ENCODE results near the gene CDPF1. TPM values are rescaled to one million over a fixed set of nuclear protein-coding genes. Genes with fewer than 3 reads are reported as not detected.

Gene CDPF1
- total RNA-seq, 1 experiment from 2014 or later: 11.2 TPM

- intact Hi-C loops (cut with micrococcal nuclease; ENCODE audit: unreplicated experiment): no loop called here
- ATAC-seq: no peak
- ChIA-PET POLR2A (no interaction called here), CTCF (no interaction called here)
- in situ Hi-C loops (cut with HindIII; ENCODE audit: low pct_unique_long_range_greater_than_20kb, low sequenced_read_pairs): no loop called here
- no peak for DNase-seq (ENCODE audit: low read depth, low spot score)
- H3K27ac ChIP-seq (ENCODE audit: low read length): no peak overlapping the region
- H3K4me1 ChIP-seq (ENCODE audit: control insufficient read depth, insufficient read depth, low read length): no peaks in the 10 kb centered on the region
- BruUV-seq (replicated peaks): no TSS peak
- no peak overlapping the region for H3K4me3 ChIP-seq (ENCODE audit: low read depth in 2 of 2, low read length in 2 of 2)
- TF ChIP-seq POLR2AphosphoS5 (IDR thresholded peaks at IDR 0.05; ENCODE audit: low read depth, low read length) (no peak), SIN3A (IDR thresholded peaks at IDR 0.05; ENCODE audit: borderline replicate concordance, insufficient read depth, low read depth, low read length) (no peak)
- no peaks in the 10 kb centered on the region for H3K9me3 ChIP-seq (ENCODE audit: control insufficient read depth, insufficient read depth, low read depth, low read length)
- H3K36me3 ChIP-seq (ENCODE audit: control insufficient read depth, insufficient read depth, low read length): 0 out of 2 replicates have a peak, but pooled peaks cover 2% of the 10 kb centered on the region
- no peaks in the 10 kb centered on the region for H3K27me3 ChIP-seq (ENCODE audit: control insufficient read depth, insufficient read depth, low read length)
Observed at GRCh38 chr22:46276563-46276962, 26.5 kb upstream of the CDPF1 start.

DNA sequence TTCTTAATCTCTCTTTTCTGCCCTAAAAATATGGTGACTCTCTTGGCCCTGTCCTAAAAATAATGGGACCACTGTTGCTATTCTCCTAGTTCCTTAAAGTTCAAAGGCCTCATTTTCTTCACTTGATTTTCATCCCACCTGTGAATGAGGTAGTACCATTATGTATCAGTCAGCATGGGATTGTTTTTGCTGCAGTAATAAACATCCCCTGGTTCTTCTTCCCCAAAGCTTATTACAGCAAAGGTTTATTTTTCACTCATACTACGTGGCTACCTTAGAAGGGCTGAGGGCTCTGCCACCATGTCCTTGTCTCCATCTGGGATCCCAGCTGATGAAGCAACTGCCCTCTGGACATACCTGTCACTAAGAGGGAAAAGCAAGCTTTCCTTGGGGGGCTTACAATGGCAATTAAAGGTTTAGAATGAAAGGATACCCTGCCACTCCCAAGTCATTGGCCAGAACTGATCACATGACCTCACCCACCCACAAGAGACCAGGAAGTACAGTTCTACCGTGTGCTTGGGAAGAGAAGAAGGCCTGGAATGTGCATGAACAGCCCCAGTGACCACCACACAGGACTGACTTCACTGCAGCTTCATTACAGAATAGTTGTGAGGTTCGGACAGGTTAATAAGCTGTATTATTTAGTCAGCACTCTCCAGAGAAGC is 25.5 kb upstream of the CDPF1 start:
- no TSS peak for BruUV-seq (replicated peaks)
- CTCF ChIA-PET: no interaction called here
- ATAC-seq: no peak
- intact Hi-C loops (cut with micrococcal nuclease; ENCODE audit: unreplicated experiment) (no loop called here), in situ Hi-C loops (cut with HindIII; ENCODE audit: low pct_unique_long_range_greater_than_20kb, low sequenced_read_pairs) (no loop called here)
- Histone ChIP-seq H3K36me3 (ENCODE audit: control insufficient read depth, insufficient read depth, low read length) (0 out of 2 replicates have a peak, but pooled peaks cover 2% of the 10 kb centered on the region), H3K4me1 (ENCODE audit: control insufficient read depth, insufficient read depth, low read length) (no peaks in the 10 kb centered on the region), H3K4me3 (ENCODE audit: low read depth in 2 of 2, low read length in 2 of 2) (no peak overlapping the region), H3K9me3 (ENCODE audit: control insufficient read depth, insufficient read depth, low read depth, low read length) (no peaks in the 10 kb centered on the region), H3K27ac (ENCODE audit: low read length) (no peak overlapping the region), H3K27me3 (ENCODE audit: control insufficient read depth, insufficient read depth, low read length) (no peaks in the 10 kb centered on the region)
- POLR2A ChIA-PET: no interaction called here
- TF ChIP-seq TCF7L2 (IDR thresholded peaks at IDR 0.05; ENCODE audit: low read depth, low read length) (no peak), SIN3A (IDR thresholded peaks at IDR 0.05; ENCODE audit: borderline replicate concordance, insufficient read depth, low read depth, low read length) (no peak), POLR2AphosphoS5 (IDR thresholded peaks at IDR 0.05; ENCODE audit: low read depth, low read length) (no peak), CTCF (IDR thresholded peaks at IDR 0.05) (no peak), REST (IDR thresholded peaks at IDR 0.05; ENCODE audit: insufficient read depth in 1 of 2, low read depth in 2 of 2, low read length in 1 of 2) (no peak)
- DNase-seq (ENCODE audit: low read depth, low spot score): no peak

DNA sequence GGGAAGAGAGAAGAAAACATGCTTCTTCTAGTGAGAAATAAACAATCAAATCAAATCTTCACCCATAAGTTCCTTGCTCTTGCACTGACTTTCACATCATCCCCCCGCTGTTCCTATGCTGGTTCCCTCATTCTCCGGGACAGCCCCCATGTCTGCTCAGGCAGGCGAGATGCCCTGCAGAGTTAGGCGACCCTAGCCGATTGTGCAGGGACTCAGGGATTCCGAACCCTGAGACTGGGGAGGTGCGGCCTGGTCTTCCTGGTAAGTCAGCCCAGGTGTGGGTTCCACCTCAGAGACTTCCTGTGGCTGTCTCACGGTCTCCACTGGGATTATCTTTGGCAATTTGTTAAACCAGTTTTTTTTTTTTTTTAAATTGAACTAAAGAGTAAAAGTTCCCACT is 24.3 kb upstream of the CDPF1 start:
- TF ChIP-seq SIN3A (IDR thresholded peaks at IDR 0.05; ENCODE audit: borderline replicate concordance, insufficient read depth, low read depth, low read length): no peak
- no peak for TF ChIP-seq POLR2AphosphoS5 (IDR thresholded peaks at IDR 0.05; ENCODE audit: low read depth, low read length)
- TF ChIP-seq REST (IDR thresholded peaks at IDR 0.05; ENCODE audit: insufficient read depth in 1 of 2, low read depth in 2 of 2, low read length in 1 of 2): no peak
- TF ChIP-seq TCF7L2 (IDR thresholded peaks at IDR 0.05; ENCODE audit: low read depth, low read length): no peak
- no peak for TF ChIP-seq CTCF (IDR thresholded peaks at IDR 0.05)
- peaks cover 3% of the 10 kb centered on the region for H3K4me1 ChIP-seq (ENCODE audit: control insufficient read depth, insufficient read depth, low read length)
- no peak overlapping the region for H3K27ac ChIP-seq (ENCODE audit: low read length)
- BruUV-seq (replicated peaks): no TSS peak
- H3K36me3 ChIP-seq (ENCODE audit: control insufficient read depth, insufficient read depth, low read length): 0 out of 2 replicates have a peak, but pooled peaks cover 2% of the 10 kb centered on the region
- in situ Hi-C loops (cut with HindIII; ENCODE audit: low pct_unique_long_range_greater_than_20kb, low sequenced_read_pairs): no loop called here
- no peaks in the 10 kb centered on the region for H3K9me3 ChIP-seq (ENCODE audit: control insufficient read depth, insufficient read depth, low read depth, low read length)
- no peak overlapping the region for H3K4me3 ChIP-seq (ENCODE audit: low read depth in 2 of 2, low read length in 2 of 2)
- H3K27me3 ChIP-seq (ENCODE audit: control insufficient read depth, insufficient read depth, low read length): no peaks in the 10 kb centered on the region
- DNase-seq (ENCODE audit: low read depth, low spot score): no peak
- POLR2A ChIA-PET: no interaction called here
- intact Hi-C loops (cut with micrococcal nuclease; ENCODE audit: unreplicated experiment): no loop called here
- CTCF ChIA-PET: no interaction called here
- ATAC-seq: no peak

Measured in Panc1 (cell line).